ENCODE data around the gene MYL2.

MYL2 gene

DNA sequence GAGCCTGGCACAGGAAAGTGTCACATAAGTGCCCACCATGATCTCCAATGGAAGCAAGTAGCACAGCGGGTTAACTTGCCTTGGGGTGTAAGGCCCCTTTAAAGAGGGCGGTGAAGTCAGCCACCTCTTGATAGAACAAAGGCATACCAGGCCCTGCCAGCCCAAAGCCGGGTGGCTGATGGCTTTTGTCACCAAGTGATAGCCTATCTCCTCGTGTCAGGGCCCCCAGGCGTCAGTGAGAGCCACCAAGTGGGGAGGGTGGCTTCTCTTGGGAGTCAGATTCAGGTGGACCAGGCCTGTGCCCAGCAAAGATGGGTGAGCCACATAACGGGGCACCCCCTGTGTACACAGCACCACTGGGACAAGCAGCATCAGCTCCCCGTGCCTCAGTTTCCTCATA, 8.3 kb upstream of the MYL2 start:
- H3K27ac ChIP-seq, result no peak overlapping the region
- H3K36me3 ChIP-seq, result no peaks in the 10 kb centered on the region
- no peaks in the 10 kb centered on the region for H3K27me3 ChIP-seq (ENCODE audit: insufficient read depth, low read depth, severe bottlenecking)
- TF ChIP-seq CTCF (IDR thresholded peaks at IDR 0.05; ENCODE audit: low read depth, low read length), result no peak
- no peak overlapping the region for H3K4me3 ChIP-seq (ENCODE audit: low read depth, low read length)
- no peaks in the 10 kb centered on the region for H3K9me3 ChIP-seq (ENCODE audit: severe bottlenecking)
- DNase-seq, result no peak

GRCh38 chr12:110927546-110927945, 7.2 kb upstream of the MYL2 start:
- TF ChIP-seq CTCF (IDR thresholded peaks at IDR 0.05; ENCODE audit: low read depth, low read length), result no peak
- H3K9me3 ChIP-seq (ENCODE audit: severe bottlenecking), result no peaks in the 10 kb centered on the region
- DNase-seq, result no peak
- no peaks in the 10 kb centered on the region for H3K36me3 ChIP-seq
- H3K27me3 ChIP-seq (ENCODE audit: insufficient read depth, low read depth, severe bottlenecking), result no peaks in the 10 kb centered on the region
- H3K27ac ChIP-seq, result no peak overlapping the region
- H3K4me3 ChIP-seq (ENCODE audit: low read depth, low read length), result no peak overlapping the region

DNA sequence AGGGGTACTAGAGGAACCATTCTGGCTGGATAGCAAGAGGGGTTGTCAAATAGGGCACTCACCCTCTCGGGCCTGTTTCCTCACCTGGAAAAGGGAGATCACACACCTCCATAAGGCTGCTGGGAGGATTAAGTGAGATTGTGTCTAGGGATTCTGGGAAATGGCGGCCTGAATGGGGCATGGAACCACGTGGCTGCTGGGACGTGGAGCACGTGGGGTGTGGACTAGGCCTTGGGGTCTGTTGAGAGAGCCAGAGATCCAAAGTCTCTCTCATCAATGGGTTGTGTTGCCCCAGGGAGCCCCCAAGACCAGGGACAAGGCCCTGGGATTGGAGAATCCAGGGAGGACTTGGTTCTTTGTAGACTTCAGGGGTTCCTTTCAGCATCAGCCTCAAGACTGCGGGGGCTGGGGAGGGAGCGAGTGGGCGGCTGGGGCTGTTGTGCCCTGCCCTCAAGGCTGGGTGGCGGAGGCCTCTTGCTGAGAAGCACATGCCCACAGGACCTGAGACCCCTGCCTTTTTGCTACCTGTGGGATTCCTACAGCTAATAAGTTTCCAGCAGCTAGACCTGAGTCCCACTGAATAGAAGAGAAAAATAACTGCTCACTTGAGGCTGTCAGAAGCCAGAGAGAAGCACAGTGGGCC, 3.4 kb upstream of the MYL2 start:
- no peaks in the 10 kb centered on the region for H3K27me3 ChIP-seq (ENCODE audit: insufficient read depth, low read depth, severe bottlenecking)
- TF ChIP-seq CTCF (IDR thresholded peaks at IDR 0.05; ENCODE audit: low read depth, low read length), result no peak
- no peak for DNase-seq
- no peak overlapping the region for H3K4me3 ChIP-seq (ENCODE audit: low read depth, low read length)
- H3K27ac ChIP-seq, result no peak overlapping the region
- no peaks in the 10 kb centered on the region for H3K9me3 ChIP-seq (ENCODE audit: severe bottlenecking)
- no peaks in the 10 kb centered on the region for H3K36me3 ChIP-seq

DNA sequence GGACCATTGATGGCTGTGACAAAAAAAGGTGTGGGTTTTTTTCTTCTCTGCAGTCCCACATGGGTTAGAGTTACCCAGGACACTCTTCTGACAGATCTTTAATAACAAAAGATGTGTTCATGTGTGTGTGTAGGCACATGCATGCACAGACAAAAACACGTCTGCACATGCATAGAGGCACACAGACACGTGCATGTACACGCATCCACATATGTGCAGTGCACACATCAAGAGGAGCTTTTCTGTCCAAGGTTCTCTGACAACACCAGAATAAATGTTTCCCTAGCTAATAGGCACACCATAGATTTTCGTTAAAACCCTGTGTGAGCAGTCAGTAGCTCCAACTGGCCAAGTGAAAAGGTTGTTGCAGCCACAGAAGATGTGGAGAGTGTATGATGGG, 2.8 kb upstream of the MYL2 start:
- no peaks in the 10 kb centered on the region for H3K36me3 ChIP-seq
- no peak overlapping the region for H3K4me3 ChIP-seq (ENCODE audit: low read depth, low read length)
- no peak for DNase-seq
- TF ChIP-seq CTCF (IDR thresholded peaks at IDR 0.05; ENCODE audit: low read depth, low read length), result no peak
- H3K27ac ChIP-seq, result no peak overlapping the region
- no peaks in the 10 kb centered on the region for H3K27me3 ChIP-seq (ENCODE audit: insufficient read depth, low read depth, severe bottlenecking)
- H3K9me3 ChIP-seq (ENCODE audit: severe bottlenecking), result no peaks in the 10 kb centered on the region

- no peak for TF ChIP-seq CTCF (IDR thresholded peaks at IDR 0.05; ENCODE audit: low read depth, low read length)
- Histone ChIP-seq H3K27me3 (ENCODE audit: insufficient read depth, low read depth, severe bottlenecking) (no peaks in the 10 kb centered on the region), H3K4me3 (ENCODE audit: low read depth, low read length) (no peak overlapping the region), H3K9me3 (ENCODE audit: severe bottlenecking) (no peaks in the 10 kb centered on the region), H3K27ac (no peak overlapping the region), H3K36me3 (no peaks in the 10 kb centered on the region)
- DNase-seq, result no peak
Observed at GRCh38 chr12:110922652-110923051, 2.3 kb upstream of the MYL2 start.

- no peaks in the 10 kb centered on the region for H3K9me3 ChIP-seq (ENCODE audit: severe bottlenecking)
- no peak overlapping the region for H3K4me3 ChIP-seq (ENCODE audit: low read depth, low read length)
- no peak overlapping the region for H3K27ac ChIP-seq
- H3K36me3 ChIP-seq, result no peaks in the 10 kb centered on the region
- H3K27me3 ChIP-seq (ENCODE audit: insufficient read depth, low read depth, severe bottlenecking), result no peaks in the 10 kb centered on the region
- TF ChIP-seq CTCF (IDR thresholded peaks at IDR 0.05; ENCODE audit: low read depth, low read length), result no peak
- DNase-seq, result no peak
Observed at GRCh38 chr12:110921262-110921661, 883 bp upstream of the MYL2 start.
